ENCODE results near the gene FEZ2.

FEZ2 gene

GRCh38 chr2:36597003-36597531 lies 901 bp downstream of the FEZ2 start:
- TF ChIP-seq ZC3H10 (CRISPR knock-in tag; IDR thresholded peaks at IDR 0.05) (no peak), CSDC2 (CRISPR knock-in tag; IDR thresholded peaks at IDR 0.05) (no peak), ZFP30 (CRISPR knock-in tag; IDR thresholded peaks at IDR 0.05) (no peak), ZFP3 (CRISPR knock-in tag; IDR thresholded peaks at IDR 0.05) (no peak), RARB (CRISPR knock-in tag; IDR thresholded peaks at IDR 0.05) (no peak), TOX (CRISPR knock-in tag; IDR thresholded peaks at IDR 0.05; ENCODE audit: borderline replicate concordance) (no peak), TCF4 (CRISPR knock-in tag; IDR thresholded peaks at IDR 0.05; ENCODE audit: borderline replicate concordance) (no peak), BACH2 (CRISPR knock-in tag; IDR thresholded peaks at IDR 0.05; ENCODE audit: borderline replicate concordance) (no peak), SNAI2 (CRISPR knock-in tag; IDR thresholded peaks at IDR 0.05) (no peak)

DNA sequence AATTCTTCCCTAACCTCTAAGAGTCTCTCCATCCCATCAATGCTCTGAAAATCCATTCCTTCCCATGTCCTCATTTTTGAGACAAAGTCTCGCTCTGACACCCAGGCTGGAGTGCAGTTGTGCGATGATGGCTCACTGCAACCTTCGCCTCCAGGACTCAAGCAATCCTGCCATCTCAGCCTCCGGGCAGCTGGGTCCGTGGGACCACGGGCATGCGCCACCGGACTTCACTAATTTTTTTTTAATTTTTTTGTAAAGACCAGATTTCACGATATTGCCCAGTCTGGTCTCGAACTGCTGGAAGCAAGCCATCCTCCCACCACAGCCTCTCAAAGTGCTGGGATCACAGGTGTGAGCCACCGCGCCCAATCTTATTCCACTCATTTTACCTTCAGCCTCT lies 1.6 kb downstream of the FEZ2 start:
- TF ChIP-seq TCF4 (CRISPR knock-in tag; IDR thresholded peaks at IDR 0.05; ENCODE audit: borderline replicate concordance) = no peak
- TF ChIP-seq, protein P1, sequence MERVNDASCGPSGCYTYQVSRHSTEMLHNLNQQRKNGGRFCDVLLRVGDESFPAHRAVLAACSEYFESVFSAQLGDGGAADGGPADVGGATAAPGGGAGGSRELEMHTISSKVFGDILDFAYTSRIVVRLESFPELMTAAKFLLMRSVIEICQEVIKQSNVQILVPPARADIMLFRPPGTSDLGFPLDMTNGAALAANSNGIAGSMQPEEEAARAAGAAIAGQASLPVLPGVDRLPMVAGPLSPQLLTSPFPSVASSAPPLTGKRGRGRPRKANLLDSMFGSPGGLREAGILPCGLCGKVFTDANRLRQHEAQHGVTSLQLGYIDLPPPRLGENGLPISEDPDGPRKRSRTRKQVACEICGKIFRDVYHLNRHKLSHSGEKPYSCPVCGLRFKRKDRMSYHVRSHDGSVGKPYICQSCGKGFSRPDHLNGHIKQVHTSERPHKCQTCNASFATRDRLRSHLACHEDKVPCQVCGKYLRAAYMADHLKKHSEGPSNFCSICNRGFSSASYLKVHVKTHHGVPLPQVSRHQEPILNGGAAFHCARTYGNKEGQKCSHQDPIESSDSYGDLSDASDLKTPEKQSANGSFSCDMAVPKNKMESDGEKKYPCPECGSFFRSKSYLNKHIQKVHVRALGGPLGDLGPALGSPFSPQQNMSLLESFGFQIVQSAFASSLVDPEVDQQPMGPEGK (CRISPR knock-in tag; IDR thresholded peaks at IDR 0.05; ENCODE audit: borderline replicate concordance) = no peak
- TF ChIP-seq CSDC2 (CRISPR knock-in tag; IDR thresholded peaks at IDR 0.05) = no peak
- TF ChIP-seq CSRNP3 (CRISPR knock-in tag; IDR thresholded peaks at IDR 0.05) = no peak
- no peak for TF ChIP-seq BACH2 (CRISPR knock-in tag; IDR thresholded peaks at IDR 0.05; ENCODE audit: borderline replicate concordance)
- TF ChIP-seq OSR1 (CRISPR knock-in tag; IDR thresholded peaks at IDR 0.05) = no peak
- TF ChIP-seq ZC3H10 (CRISPR knock-in tag; IDR thresholded peaks at IDR 0.05) = no peak
- TF ChIP-seq POU6F1 (CRISPR knock-in tag; IDR thresholded peaks at IDR 0.05; ENCODE audit: borderline replicate concordance, low read depth) = no peak
- TF ChIP-seq ISL1 (CRISPR knock-in tag; IDR thresholded peaks at IDR 0.05) = no peak
- TF ChIP-seq ESRRG (CRISPR knock-in tag; IDR thresholded peaks at IDR 0.05) = no peak
- no peak for TF ChIP-seq ZFP3 (CRISPR knock-in tag; IDR thresholded peaks at IDR 0.05)
- TF ChIP-seq RARB (CRISPR knock-in tag; IDR thresholded peaks at IDR 0.05) = no peak
- no peak for TF ChIP-seq GLIS3 (CRISPR knock-in tag; IDR thresholded peaks at IDR 0.05)
- no peak for TF ChIP-seq PPARA (CRISPR knock-in tag; IDR thresholded peaks at IDR 0.05; ENCODE audit: borderline replicate concordance)
- no peak for ATAC-seq

More at GRCh38 chr2:36597003-36597531, 901 bp downstream of the FEZ2 start:
- ATAC-seq = peak; percentile 3; the same call in 2 of the 3 replicates

DNA sequence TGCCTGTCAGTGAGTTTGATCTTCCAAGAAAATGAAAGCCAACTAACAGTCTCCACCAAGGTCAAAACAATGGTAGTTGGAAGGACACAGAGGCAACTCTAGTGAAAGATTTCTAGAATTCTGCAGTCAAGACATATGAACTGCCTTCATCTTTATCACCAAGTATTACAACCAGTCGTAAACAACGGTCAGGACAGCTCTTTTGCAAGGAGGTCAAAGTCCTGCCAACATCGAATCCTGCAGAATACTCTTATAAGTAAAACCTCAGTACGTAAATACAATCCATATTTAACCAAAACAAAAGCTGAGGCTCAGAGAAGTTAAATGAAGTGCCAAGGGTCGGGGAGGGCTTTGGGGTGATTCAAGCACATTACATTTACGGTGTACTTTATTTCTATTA lies 3.1 kb downstream of the FEZ2 start:
- no peak for TF ChIP-seq BACH2 (CRISPR knock-in tag; IDR thresholded peaks at IDR 0.05; ENCODE audit: borderline replicate concordance)
- TF ChIP-seq ZFP30 (CRISPR knock-in tag; IDR thresholded peaks at IDR 0.05) = no peak
- no peak for TF ChIP-seq OSR1 (CRISPR knock-in tag; IDR thresholded peaks at IDR 0.05)
- TF ChIP-seq SNAI2 (CRISPR knock-in tag; IDR thresholded peaks at IDR 0.05) = no peak
- TF ChIP-seq ZNF8 (CRISPR knock-in tag; IDR thresholded peaks at IDR 0.05) = no peak
- no peak for TF ChIP-seq ZFP3 (CRISPR knock-in tag; IDR thresholded peaks at IDR 0.05)
- TF ChIP-seq, protein P1 (CRISPR knock-in tag; IDR thresholded peaks at IDR 0.05; ENCODE audit: borderline replicate concordance) = no peak
- no peak for TF ChIP-seq ARNTL (CRISPR knock-in tag; IDR thresholded peaks at IDR 0.05; ENCODE audit: borderline replicate concordance, low read depth)
- no peak for TF ChIP-seq GLIS3 (CRISPR knock-in tag; IDR thresholded peaks at IDR 0.05)
- no peak for ATAC-seq

GRCh38 chr2:36589230-36589630 lies 8.7 kb downstream of the FEZ2 start:
- no peak for ATAC-seq
- TF ChIP-seq, protein P1 (CRISPR knock-in tag; IDR thresholded peaks at IDR 0.05; ENCODE audit: borderline replicate concordance) = no peak
- TF ChIP-seq ZFP30 (CRISPR knock-in tag; IDR thresholded peaks at IDR 0.05) (no peak), BACH2 (CRISPR knock-in tag; IDR thresholded peaks at IDR 0.05; ENCODE audit: borderline replicate concordance) (no peak), ARNTL (CRISPR knock-in tag; IDR thresholded peaks at IDR 0.05; ENCODE audit: borderline replicate concordance, low read depth) (no peak), ISL1 (CRISPR knock-in tag; IDR thresholded peaks at IDR 0.05) (no peak), ZFP3 (CRISPR knock-in tag; IDR thresholded peaks at IDR 0.05) (no peak), ESRRG (CRISPR knock-in tag; IDR thresholded peaks at IDR 0.05) (no peak), CSRNP3 (CRISPR knock-in tag; IDR thresholded peaks at IDR 0.05) (no peak), PPARA (CRISPR knock-in tag; IDR thresholded peaks at IDR 0.05; ENCODE audit: borderline replicate concordance) (no peak)
- TF ChIP-seq, protein P2, sequence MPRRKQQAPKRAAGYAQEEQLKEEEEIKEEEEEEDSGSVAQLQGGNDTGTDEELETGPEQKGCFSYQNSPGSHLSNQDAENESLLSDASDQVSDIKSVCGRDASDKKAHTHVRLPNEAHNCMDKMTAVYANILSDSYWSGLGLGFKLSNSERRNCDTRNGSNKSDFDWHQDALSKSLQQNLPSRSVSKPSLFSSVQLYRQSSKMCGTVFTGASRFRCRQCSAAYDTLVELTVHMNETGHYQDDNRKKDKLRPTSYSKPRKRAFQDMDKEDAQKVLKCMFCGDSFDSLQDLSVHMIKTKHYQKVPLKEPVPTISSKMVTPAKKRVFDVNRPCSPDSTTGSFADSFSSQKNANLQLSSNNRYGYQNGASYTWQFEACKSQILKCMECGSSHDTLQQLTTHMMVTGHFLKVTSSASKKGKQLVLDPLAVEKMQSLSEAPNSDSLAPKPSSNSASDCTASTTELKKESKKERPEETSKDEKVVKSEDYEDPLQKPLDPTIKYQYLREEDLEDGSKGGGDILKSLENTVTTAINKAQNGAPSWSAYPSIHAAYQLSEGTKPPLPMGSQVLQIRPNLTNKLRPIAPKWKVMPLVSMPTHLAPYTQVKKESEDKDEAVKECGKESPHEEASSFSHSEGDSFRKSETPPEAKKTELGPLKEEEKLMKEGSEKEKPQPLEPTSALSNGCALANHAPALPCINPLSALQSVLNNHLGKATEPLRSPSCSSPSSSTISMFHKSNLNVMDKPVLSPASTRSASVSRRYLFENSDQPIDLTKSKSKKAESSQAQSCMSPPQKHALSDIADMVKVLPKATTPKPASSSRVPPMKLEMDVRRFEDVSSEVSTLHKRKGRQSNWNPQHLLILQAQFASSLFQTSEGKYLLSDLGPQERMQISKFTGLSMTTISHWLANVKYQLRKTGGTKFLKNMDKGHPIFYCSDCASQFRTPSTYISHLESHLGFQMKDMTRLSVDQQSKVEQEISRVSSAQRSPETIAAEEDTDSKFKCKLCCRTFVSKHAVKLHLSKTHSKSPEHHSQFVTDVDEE (CRISPR knock-in tag; IDR thresholded peaks at IDR 0.05) = no peak
